Bone marrow (tissue), 2 donors: Measurements from ENCODE around the gene INCENP.

Experiments used
- DNase-seq, 2 donors: peaks; one replicate each; lab custom pipeline; 2025; lab: John Stamatoyannopoulos, UW

The INCENP gene

GRCh38 chr11:62124186-62125113 lies 639 bp downstream of the INCENP start:
- DNase-seq: peak in 1 of 2 donors; percentile 21

GRCh38 chr11:62125316-62125715 lies 1.5 kb downstream of the INCENP start:
- no peak for DNase-seq

- no peak for DNase-seq
Measured at GRCh38 chr11:62125881-62126280, 2.1 kb downstream of the INCENP start.

GRCh38 chr11:62127426-62127825 lies 3.6 kb downstream of the INCENP start:
- DNase-seq: no peak

GRCh38 chr11:62127941-62128770 lies 4.3 kb downstream of the INCENP start:
- DNase-seq: no peak

GRCh38 chr11:62128835-62129234 lies 5.0 kb downstream of the INCENP start:
- DNase-seq: no peak

GRCh38 chr11:62129590-62130282 lies 5.9 kb downstream of the INCENP start:
- DNase-seq: no peak

GRCh38 chr11:62130283-62131169 lies 6.7 kb downstream of the INCENP start:
- DNase-seq: no peak

GRCh38 chr11:62131170-62131464 lies 7.3 kb downstream of the INCENP start:
- DNase-seq: no peak

GRCh38 chr11:62132191-62132590 lies 8.4 kb downstream of the INCENP start:
- no peak for DNase-seq

- no peak for DNase-seq
Measured at GRCh38 chr11:62132689-62133293, 9.0 kb downstream of the INCENP start.

- no peak for DNase-seq
Measured at GRCh38 chr11:62133328-62134065, 9.7 kb downstream of the INCENP start.

GRCh38 chr11:62137276-62137861 lies 13.6 kb downstream of the INCENP start:
- no peak for DNase-seq

- DNase-seq: no peak
Measured at GRCh38 chr11:62137881-62138629, 14.2 kb downstream of the INCENP start.

- no peak for DNase-seq
Measured at GRCh38 chr11:62138630-62139425, 15.0 kb downstream of the INCENP start.

GRCh38 chr11:62139526-62140303 lies 15.9 kb downstream of the INCENP start:
- no peak for DNase-seq

- DNase-seq: no peak
Measured at GRCh38 chr11:62140304-62141110, 16.7 kb downstream of the INCENP start.
